RWPE2 (cell line): ENCODE measurements around the gene SLC22A17.

ENCODE experiments used
- ATAC-seq: fragments of 200-7000 bp; cut with Tn5 transposase; 3 replicates; pipeline ENCODE4 v1.9.1; 2021; ENCODE audit warnings: low read depth
- DNase-seq: peaks from one replicate; pipeline ENCODE4 v3.0.0-alpha.2; 2020; ENCODE audit warnings: low spot score
- H3K27ac ChIP-seq: fragments of 450-650 bp; 2 replicates; pipeline ENCODE4 v1.5.1; 2017; ENCODE audit warnings: mild to moderate bottlenecking; ENCODE audit not compliant: poor library complexity, severe bottlenecking
- H3K27me3 ChIP-seq: fragments of 250-450 bp; sonication (Bioruptor Pico); 2 replicates; pipeline ENCODE4 v1.5.1; 2021; ENCODE audit warnings: mild to moderate bottlenecking, moderate library complexity; ENCODE audit not compliant: insufficient read depth, poor library complexity, severe bottlenecking
- H3K36me3 ChIP-seq: fragments of 250-450 bp; sonication (Bioruptor Pico); 2 replicates; pipeline ENCODE4 v1.5.1; 2020; ENCODE audit warnings: low read depth, mild to moderate bottlenecking, moderate library complexity
- H3K4me1 ChIP-seq: fragments of 250-450 bp; sonication (Bioruptor Pico); 2 replicates; pipeline ENCODE4 v1.5.1; 2021; ENCODE audit warnings: mild to moderate bottlenecking, moderate library complexity; ENCODE audit not compliant: insufficient read depth, poor library complexity, severe bottlenecking
- H3K4me3 ChIP-seq: fragments of 250-450 bp; sonication (Bioruptor Pico); 2 replicates; pipeline ENCODE4 v1.5.1; 2021; ENCODE audit warnings: mild to moderate bottlenecking, moderate library complexity; ENCODE audit not compliant: severe bottlenecking
- H3K9me3 ChIP-seq: fragments of 250-450 bp; sonication (Bioruptor Pico); 2 replicates; pipeline ENCODE4 v1.5.1; 2021; ENCODE audit warnings: mild to moderate bottlenecking, moderate library complexity; ENCODE audit not compliant: severe bottlenecking
- CTCF ChIP-seq: fragments of 450-650 bp; IDR thresholded peaks from one replicate; pipeline ENCODE4 v1.5.1; 2017; ENCODE audit warnings: mild to moderate bottlenecking, moderate library complexity; ENCODE audit not compliant: poor library complexity, severe bottlenecking

Gene SLC22A17

GRCh38 chr14:23323838-23324454, 28.7 kb downstream of the SLC22A17 start:
- no peak for TF ChIP-seq CTCF
- Histone ChIP-seq H3K36me3 (peaks cover 43% of the 10 kb centered on the region), H3K27ac (no peak overlapping the region), H3K4me1 (peaks cover 13% of the 10 kb centered on the region), H3K9me3 (no peaks in the 10 kb centered on the region), H3K4me3 (no peak overlapping the region), H3K27me3 (no peaks in the 10 kb centered on the region)
- DNase-seq (no peak), ATAC-seq (no peak)

GRCh38 chr14:23322568-23323517, 29.8 kb downstream of the SLC22A17 start:
- H3K9me3 ChIP-seq: no peaks in the 10 kb centered on the region
- peaks cover 43% of the 10 kb centered on the region for H3K36me3 ChIP-seq
- no peak for DNase-seq
- H3K4me3 ChIP-seq: peak overlapping the region; percentile 98
- TF ChIP-seq CTCF: no peak
- H3K27me3 ChIP-seq: no peaks in the 10 kb centered on the region
- peaks cover 13% of the 10 kb centered on the region for H3K4me1 ChIP-seq
- no peak for ATAC-seq
- H3K27ac ChIP-seq: peak overlapping the region; percentile 70

- Histone ChIP-seq H3K36me3 (peaks cover 52% of the 10 kb centered on the region), H3K9me3 (no peaks in the 10 kb centered on the region), H3K4me1 (peaks cover 13% of the 10 kb centered on the region), H3K27me3 (no peaks in the 10 kb centered on the region), H3K4me3 (peak overlapping the region; percentile 98), H3K27ac (peak overlapping the region; percentile 70)
- TF ChIP-seq CTCF: no peak
- peak; percentile 7; the same call in 2 of the 3 replicates for ATAC-seq
- no peak for DNase-seq
These were observed 30.8 kb downstream of the SLC22A17 start for GRCh38 chr14:23321572-23322547.

- H3K36me3 ChIP-seq: peaks cover 57% of the 10 kb centered on the region
- peaks cover 13% of the 10 kb centered on the region for H3K4me1 ChIP-seq
- H3K4me3 ChIP-seq: peak within 1 kb of the TSS; percentile 98
- peak within 1 kb of the TSS; percentile 70 for H3K27ac ChIP-seq
- TF ChIP-seq CTCF: no peak
- H3K9me3 ChIP-seq: no peaks in the 10 kb centered on the region
- no peaks in the 10 kb centered on the region for H3K27me3 ChIP-seq
- DNase-seq (peak; percentile 99), ATAC-seq (peak; percentile 92)
These were observed 31.8 kb downstream of the SLC22A17 start, which contains the start of gene PABPN1 for GRCh38 chr14:23320584-23321571. Gene PABPN1, plus strand, starts transcription at chr14:23321457. Its CDS starts 13 bp downstream, at chr14:23321470.
